GM19372 (cell line): ENCODE data around the gene CNPY1.

Experiments
- ATAC-seq: cut with Tn5 transposase; IDR thresholded peaks from one replicate; pipeline ENCODE4 v1.9.1; 2021; ENCODE audit warnings: mild to moderate bottlenecking, low read depth, moderate library complexity; ENCODE audit not compliant: unreplicated experiment

CNPY1 gene

GRCh38 chr7:155560196-155560885, 14.0 kb upstream of the CNPY1 start:
- ATAC-seq, result no peak

GRCh38 chr7:155559519-155560108, 13.3 kb upstream of the CNPY1 start:
- no peak for ATAC-seq

GRCh38 chr7:155558961-155559360, 12.6 kb upstream of the CNPY1 start:
- ATAC-seq, result no peak

- no peak for ATAC-seq
These were observed 12.0 kb upstream of the CNPY1 start for GRCh38 chr7:155558351-155558750.

GRCh38 chr7:155557778-155558177, 11.4 kb upstream of the CNPY1 start:
- ATAC-seq, result no peak

- ATAC-seq, result no peak
These were observed 10.4 kb upstream of the CNPY1 start for GRCh38 chr7:155556763-155557162.

GRCh38 chr7:155555116-155555695, 8.8 kb upstream of the CNPY1 start:
- ATAC-seq, result no peak

GRCh38 chr7:155553871-155554270, 7.5 kb upstream of the CNPY1 start:
- ATAC-seq, result no peak

GRCh38 chr7:155551785-155552611, 5.6 kb upstream of the CNPY1 start:
- no peak for ATAC-seq

- no peak for ATAC-seq
These were observed 4.6 kb upstream of the CNPY1 start for GRCh38 chr7:155550916-155551315.

GRCh38 chr7:155549226-155549625, 2.9 kb upstream of the CNPY1 start:
- ATAC-seq, result no peak

- ATAC-seq, result no peak
These were observed 917 bp upstream of the CNPY1 start for GRCh38 chr7:155547161-155547791.

- no peak for ATAC-seq
These were observed 1.0 kb downstream of the CNPY1 start for GRCh38 chr7:155545348-155545747.

GRCh38 chr7:155544485-155544884, 1.9 kb downstream of the CNPY1 start:
- ATAC-seq, result no peak

GRCh38 chr7:155543926-155544325, 2.4 kb downstream of the CNPY1 start:
- no peak for ATAC-seq

GRCh38 chr7:155543011-155543876, 3.1 kb downstream of the CNPY1 start:
- ATAC-seq, result no peak

GRCh38 chr7:155541986-155542675, 4.2 kb downstream of the CNPY1 start:
- ATAC-seq, result no peak

GRCh38 chr7:155540553-155540952, 5.8 kb downstream of the CNPY1 start:
- ATAC-seq, result no peak

- no peak for ATAC-seq
These were observed 8.1 kb downstream of the CNPY1 start for GRCh38 chr7:155538293-155538692.
